Upper lobe of right lung (tissue), 1 donor: Measurements from ENCODE around the gene ZNF747. TPM values are rescaled to one million over a fixed set of nuclear protein-coding genes. Genes with fewer than 3 reads are reported as not detected.

Experiments used
- ATAC-seq: fragments of 200-7000 bp; cut with Tn5 transposase; one replicate; pipeline ENCODE4 v1.9.1; 2020; ENCODE audit warnings: mild to moderate bottlenecking, moderate library complexity
- DNase-seq: peaks from one replicate; pipeline ENCODE4 v3.0.0-alpha.2; 2020
- H3K27ac ChIP-seq: fragments of 200-600 bp; one replicate; pipeline ENCODE4 v1.8.0; 2022
- H3K27me3 ChIP-seq: fragments of 200-600 bp; one replicate; pipeline ENCODE4 v1.8.0; 2022; ENCODE audit warnings: mild to moderate bottlenecking
- H3K36me3 ChIP-seq: fragments of 200-600 bp; one replicate; pipeline ENCODE4 v1.8.0; 2022
- H3K4me1 ChIP-seq: fragments of 200-600 bp; one replicate; pipeline ENCODE4 v1.8.0; 2022
- H3K4me3 ChIP-seq: fragments of 200-600 bp; one replicate; pipeline ENCODE4 v1.8.0; 2022; ENCODE audit warnings: mild to moderate bottlenecking
- H3K9me3 ChIP-seq: fragments of 200-600 bp; one replicate; pipeline ENCODE4 v1.8.0; 2022
- CTCF ChIP-seq: fragments of 200-600 bp; IDR thresholded peaks from one replicate; pipeline ENCODE4 v1.8.0; 2022; ENCODE audit warnings: antibody characterized with exemption
- intact Hi-C: fragments of 100-400 bp; cut with DNase I; formaldehyde crosslinking; loops from one replicate; pipeline ENCODE4 v1.11.0; 2022
- microRNA-seq: library from miRNA; unstranded; fragments of <30 nt; microRNA quantifications from one replicate; pipeline ENCODE4 v1.2.0, GENCODE V29; 2020; ENCODE audit warnings: borderline microRNAs expressed
- total RNA-seq: library from RNA; stranded (reverse); fragmentation: NEBNext Ultra II Directional; extraction: Animal tissue kit (Norgen Biotek cat#: 25700); gene quantifications from one replicate; pipeline ENCODE4 v1.2.1, GENCODE V29; 2021
- donor health status: DM: no; HTN: yes; CAD: no; lungs with severe emphysema.

ZNF747 gene
- total RNA-seq, 1 donor from 2014 or later = 11.5 TPM

GRCh38 chr16:30482366-30482765, 52.3 kb downstream of the ZNF747 start:
- H3K27ac ChIP-seq = no peak overlapping the region
- no peak for TF ChIP-seq CTCF
- ATAC-seq (no peak), DNase-seq (no peak)
- intact Hi-C loops = no loop called here
- no peaks in the 10 kb centered on the region for H3K4me1 ChIP-seq
- H3K9me3 ChIP-seq = no peaks in the 10 kb centered on the region
- no peak overlapping the region for H3K4me3 ChIP-seq
- H3K36me3 ChIP-seq = peaks cover 11% of the 10 kb centered on the region
- H3K27me3 ChIP-seq = no peaks in the 10 kb centered on the region

GRCh38 chr16:30481381-30481780, 53.3 kb downstream of the ZNF747 start:
- peaks cover 11% of the 10 kb centered on the region for H3K36me3 ChIP-seq
- H3K27me3 ChIP-seq = no peaks in the 10 kb centered on the region
- ATAC-seq = no peak
- TF ChIP-seq CTCF = no peak
- H3K9me3 ChIP-seq = no peaks in the 10 kb centered on the region
- no peak for DNase-seq
- intact Hi-C loops = no loop called here
- no peak overlapping the region for H3K27ac ChIP-seq
- no peaks in the 10 kb centered on the region for H3K4me1 ChIP-seq
- H3K4me3 ChIP-seq = no peak overlapping the region

Small RNA genes lying within 50 kb of the gene (microRNA-seq; reads per million reads assigned to microRNA genes)
- not detected for gene MIR4518

Other genes with a start within 250 kb of the ZNF747 start
- 51.5 TPM for gene CD2BP2, start 179.6 kb downstream of the ZNF747 start, total RNA-seq
- 36.0 TPM for gene TBC1D10B, start 164.4 kb downstream of the ZNF747 start, total RNA-seq
- gene MYL11, start 160.1 kb downstream of the ZNF747 start, total RNA-seq = not detected
- 8.6 TPM for gene SEPTIN1, start 152.3 kb downstream of the ZNF747 start, total RNA-seq
- gene ZNF48, start 139.4 kb downstream of the ZNF747 start, total RNA-seq = 6.1 TPM
- 4.5 TPM for gene ZNF771, start 127.3 kb downstream of the ZNF747 start, total RNA-seq
- 17.9 TPM for gene DCTPP1, start 104.8 kb downstream of the ZNF747 start, total RNA-seq
- 54.9 TPM for gene SEPHS2, start 89.0 kb downstream of the ZNF747 start, total RNA-seq
- gene ITGAL, start 62.1 kb downstream of the ZNF747 start, total RNA-seq = 62.8 TPM
- gene ZNF768, start 8.3 kb downstream of the ZNF747 start, total RNA-seq = 25.8 TPM
- gene ZNF764, start 23.5 kb upstream of the ZNF747 start, total RNA-seq = 10.6 TPM
- gene ZNF688, start 36.9 kb upstream of the ZNF747 start, total RNA-seq = 13.1 TPM
- 16.3 TPM for gene ZNF785, start 50.8 kb upstream of the ZNF747 start, total RNA-seq
- gene ZNF689, start 75.5 kb upstream of the ZNF747 start, total RNA-seq = 7.2 TPM
- gene PRR14, start 116.1 kb upstream of the ZNF747 start, total RNA-seq = 48.2 TPM
- 65.0 TPM for gene FBRS, start 123.6 kb upstream of the ZNF747 start, total RNA-seq
- gene SRCAP, start 164.3 kb upstream of the ZNF747 start, total RNA-seq = 66.6 TPM
- 26.0 TPM for gene PHKG2, start 213.6 kb upstream of the ZNF747 start, total RNA-seq
- gene CFAP119, start 227.2 kb upstream of the ZNF747 start, total RNA-seq = 5.5 TPM
- gene RNF40, start 227.5 kb upstream of the ZNF747 start, total RNA-seq = 93.6 TPM